Parathyroid adenoma (tissue), 2 donors: ENCODE data around the gene GFM2.
"Not testable (repeated sequence)": the region's sequence is repeated elsewhere in the genome, so short reads cannot be mapped to it uniquely, and the experiment has no call there.

Experiments
- H2AFZ ChIP-seq: fragments of 300-600 bp; sonication (generic); one replicate; pipeline ENCODE4 v1.7.0; 2017; ENCODE audit warnings: antibody characterized with exemption, mild to moderate bottlenecking
- H3K27ac ChIP-seq: fragments of 300-600 bp; sonication (generic); one replicate; pipeline ENCODE4 v1.7.0; 2017
- H3K27me3 ChIP-seq: fragments of 300-600 bp; sonication (generic); one replicate; pipeline ENCODE4 v1.7.0; 2017; ENCODE audit warnings: low read length; ENCODE audit not compliant: control insufficient read depth, insufficient read depth
- H3K36me3 ChIP-seq: fragments of 300-600 bp; sonication (generic); one replicate; pipeline ENCODE4 v1.7.0; 2017; ENCODE audit warnings: low read length; ENCODE audit not compliant: control insufficient read depth, insufficient read depth
- H3K4me1 ChIP-seq: fragments of 300-600 bp; sonication (generic); one replicate; pipeline ENCODE4 v1.7.0; 2017; ENCODE audit warnings: control low read depth
- H3K4me2 ChIP-seq: fragments of 300-600 bp; sonication (generic); one replicate; pipeline ENCODE4 v1.7.0; 2017; ENCODE audit warnings: low read length
- H3K4me3 ChIP-seq: fragments of 300-600 bp; sonication (generic); one replicate; pipeline ENCODE4 v1.7.0; 2017; ENCODE audit warnings: low read depth, low read length
- H3K79me2 ChIP-seq: fragments of 300-600 bp; sonication (generic); one replicate; pipeline ENCODE4 v1.7.0; 2017; ENCODE audit warnings: control low read depth
- H3K9ac ChIP-seq: fragments of 300-600 bp; sonication (generic); one replicate; pipeline ENCODE4 v1.7.0; 2017; ENCODE audit warnings: mild to moderate bottlenecking
- H3K9me3 ChIP-seq: fragments of 300-600 bp; sonication (generic); one replicate; pipeline ENCODE4 v1.7.0; 2017; ENCODE audit warnings: low read length; ENCODE audit not compliant: control insufficient read depth
- CTCF ChIP-seq: fragments of 300-600 bp; sonication (generic); IDR thresholded peaks from one replicate; pipeline ENCODE4 v1.7.0; 2017; ENCODE audit warnings: antibody characterized with exemption, mild to moderate bottlenecking
- donor health status: primary hyperparathyroidism.

GFM2 gene

GRCh38 chr5:74686962-74687751 is 79.8 kb downstream of the GFM2 start:
- Histone ChIP-seq H3K27me3 (no peaks in the 10 kb centered on the region), H2AFZ (no peak overlapping the region), H3K79me2 (no peaks in the 10 kb centered on the region), H3K27ac (no peak overlapping the region), H3K36me3 (no peaks in the 10 kb centered on the region), H3K4me1 (peaks cover 3% of the 10 kb centered on the region), H3K9ac (no peak overlapping the region), H3K9me3 (no peaks in the 10 kb centered on the region), H3K4me2 (no peak overlapping the region), H3K4me3 (no peak overlapping the region)
- TF ChIP-seq CTCF = no peak

- no peaks in the 10 kb centered on the region for H3K79me2 ChIP-seq
- H2AFZ ChIP-seq = peak overlapping the region; percentile 93
- H3K4me3 ChIP-seq = peak overlapping the region; percentile 74
- H3K9ac ChIP-seq = no peak overlapping the region
- no peaks in the 10 kb centered on the region for H3K9me3 ChIP-seq
- peak overlapping the region; percentile 73 for H3K27ac ChIP-seq
- H3K4me1 ChIP-seq = peaks cover 3% of the 10 kb centered on the region
- H3K4me2 ChIP-seq = peak overlapping the region; percentile 75
- H3K27me3 ChIP-seq = no peaks in the 10 kb centered on the region
- no peak for TF ChIP-seq CTCF
- no peaks in the 10 kb centered on the region for H3K36me3 ChIP-seq
Observed at GRCh38 chr5:74685979-74686631, 80.8 kb downstream of the GFM2 start.

DNA sequence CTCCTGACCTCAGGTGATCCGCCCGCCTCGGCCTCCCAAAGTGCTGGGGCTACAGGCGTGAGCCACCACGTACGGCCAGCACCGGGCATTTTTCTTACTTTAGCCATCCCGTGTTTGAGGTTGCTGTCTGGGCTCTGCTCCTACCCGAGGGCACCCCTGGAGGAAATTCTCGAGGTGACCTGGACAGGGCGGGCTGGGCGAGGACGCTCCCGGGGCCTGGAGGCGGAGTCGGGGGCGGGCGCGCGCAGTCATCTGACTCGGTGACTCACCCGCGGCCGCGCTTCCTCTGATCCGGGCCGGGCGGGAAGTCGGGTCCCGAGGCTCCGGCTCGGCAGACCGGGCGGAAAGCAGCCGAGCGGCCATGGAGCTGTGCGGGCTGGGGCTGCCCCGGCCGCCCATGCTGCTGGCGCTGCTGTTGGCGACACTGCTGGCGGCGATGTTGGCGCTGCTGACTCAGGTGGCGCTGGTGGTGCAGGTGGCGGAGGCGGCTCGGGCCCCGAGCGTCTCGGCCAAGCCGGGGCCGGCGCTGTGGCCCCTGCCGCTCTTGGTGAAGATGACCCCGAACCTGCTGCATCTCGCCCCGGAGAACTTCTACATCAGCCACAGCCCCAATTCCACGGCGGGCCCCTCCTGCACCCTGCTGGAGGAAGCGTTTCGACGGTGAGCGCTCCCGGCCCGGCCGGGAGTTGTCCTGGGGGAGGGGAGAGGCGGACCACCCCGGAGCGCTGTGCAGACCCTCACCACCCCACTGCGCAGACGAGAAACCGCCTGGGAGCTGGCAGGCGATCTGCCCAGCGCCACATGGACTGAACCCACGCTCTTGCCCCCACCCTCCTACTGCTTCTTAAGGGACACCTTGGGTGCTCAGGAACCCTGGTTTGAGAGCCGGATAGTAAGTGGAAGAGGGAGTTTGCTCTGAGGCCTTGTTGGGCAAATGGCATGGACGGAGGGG is 81.7 kb downstream of the GFM2 start, which contains the start of gene HEXB:
Gene HEXB (plus strand): TSS at position 334 of the 952 bp plus-strand sequence. CDS start 28 bp downstream, at position 362.
- Histone ChIP-seq H3K4me2 (peak within 1 kb of the TSS; percentile 75), H3K9ac (peak within 1 kb of the TSS; percentile 65), H3K4me1 (peaks cover 3% of the 10 kb centered on the region), H3K79me2 (no peaks in the 10 kb centered on the region), H3K4me3 (peak within 1 kb of the TSS; percentile 74), H3K36me3 (no peaks in the 10 kb centered on the region), H2AFZ (peak within 1 kb of the TSS; percentile 93), H3K9me3 (no peaks in the 10 kb centered on the region), H3K27ac (peak within 1 kb of the TSS; percentile 73), H3K27me3 (no peaks in the 10 kb centered on the region)
- TF ChIP-seq CTCF = peak; percentile 11

DNA sequence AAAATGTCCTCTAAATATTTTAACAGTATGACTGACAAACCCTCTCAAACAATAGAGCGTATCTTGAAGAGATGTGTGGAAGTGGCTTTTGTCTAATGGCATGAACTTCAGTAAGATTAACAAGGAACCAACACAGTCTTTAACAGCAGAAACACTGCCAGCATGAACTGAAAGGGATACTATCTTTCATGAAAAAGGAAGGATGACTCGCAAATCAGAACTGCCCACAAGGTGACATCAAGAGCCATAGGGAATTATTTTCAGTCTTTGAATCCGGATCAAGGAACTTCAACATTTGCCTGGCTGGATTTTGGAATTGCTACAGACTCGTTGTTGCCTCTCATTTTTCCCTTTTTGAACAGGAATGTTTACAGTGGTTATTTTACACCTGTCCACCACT is 87.0 kb downstream of the GFM2 start:
- Histone ChIP-seq H3K79me2 (no peaks in the 10 kb centered on the region), H3K4me2 (no peak overlapping the region), H3K4me1 (no peaks in the 10 kb centered on the region), H3K9ac (no peak overlapping the region), H3K9me3 (no peaks in the 10 kb centered on the region), H3K36me3 (no peaks in the 10 kb centered on the region), H3K4me3 (no peak overlapping the region), H2AFZ (no peak overlapping the region), H3K27ac (no peak overlapping the region), H3K27me3 (no peaks in the 10 kb centered on the region)
- no peak for TF ChIP-seq CTCF

GRCh38 chr5:74679300-74679699 is 87.6 kb downstream of the GFM2 start:
- H3K27me3 ChIP-seq, H3K4me1 ChIP-seq, H3K36me3 ChIP-seq, H3K27ac ChIP-seq, H3K4me2 ChIP-seq, H3K9ac ChIP-seq, H3K4me3 ChIP-seq, H3K79me2 ChIP-seq, H3K9me3 ChIP-seq, H2AFZ ChIP-seq: not testable (repeated sequence)

- not testable (repeated sequence) for H3K36me3 ChIP-seq, H3K9ac ChIP-seq, H3K27ac ChIP-seq, H3K4me3 ChIP-seq, H3K4me1 ChIP-seq, H3K9me3 ChIP-seq, H3K4me2 ChIP-seq, H2AFZ ChIP-seq, H3K27me3 ChIP-seq, H3K79me2 ChIP-seq
Observed at GRCh38 chr5:74678123-74678522, 88.8 kb downstream of the GFM2 start.

GRCh38 chr5:74676466-74676865 is 90.5 kb downstream of the GFM2 start:
- not testable (repeated sequence) for H3K9me3 ChIP-seq, H2AFZ ChIP-seq, H3K36me3 ChIP-seq, H3K9ac ChIP-seq, H3K79me2 ChIP-seq, H3K27ac ChIP-seq, H3K4me2 ChIP-seq, H3K4me1 ChIP-seq, H3K4me3 ChIP-seq, H3K27me3 ChIP-seq
